Measurements from ENCODE around the gene CYP3A4.
"Not testable (repeated sequence)": the region's sequence is repeated elsewhere in the genome, so short reads cannot be mapped to it uniquely, and the experiment has no call there.

CYP3A4 gene

DNA sequence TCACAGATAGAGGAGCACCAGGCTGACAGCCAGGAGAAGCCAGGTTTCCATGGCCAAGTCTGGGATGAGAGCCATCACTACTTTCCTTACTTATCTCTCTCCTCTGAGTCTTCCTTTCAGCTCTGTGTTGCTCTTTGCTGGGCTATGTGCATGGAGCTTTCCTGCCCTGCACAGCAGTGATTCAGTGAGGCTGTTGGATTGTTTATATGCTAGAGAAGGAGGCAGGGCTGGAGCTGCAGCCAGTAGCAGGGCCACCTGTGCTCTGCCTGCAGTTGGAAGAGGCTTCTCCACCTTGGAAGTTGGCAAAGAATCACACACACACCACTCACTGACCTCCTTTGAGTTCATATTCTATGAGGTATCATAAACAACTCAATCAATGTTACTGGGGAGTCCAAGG lies at the start of gene CYP3A4:
CYP3A4 (minus strand) TSS at position 178 of the 400 bp plus-strand sequence; CDS start at position 75, 103 bp downstream.
- DNase-seq (ENCODE audit: low spot score), result no peak

DNA sequence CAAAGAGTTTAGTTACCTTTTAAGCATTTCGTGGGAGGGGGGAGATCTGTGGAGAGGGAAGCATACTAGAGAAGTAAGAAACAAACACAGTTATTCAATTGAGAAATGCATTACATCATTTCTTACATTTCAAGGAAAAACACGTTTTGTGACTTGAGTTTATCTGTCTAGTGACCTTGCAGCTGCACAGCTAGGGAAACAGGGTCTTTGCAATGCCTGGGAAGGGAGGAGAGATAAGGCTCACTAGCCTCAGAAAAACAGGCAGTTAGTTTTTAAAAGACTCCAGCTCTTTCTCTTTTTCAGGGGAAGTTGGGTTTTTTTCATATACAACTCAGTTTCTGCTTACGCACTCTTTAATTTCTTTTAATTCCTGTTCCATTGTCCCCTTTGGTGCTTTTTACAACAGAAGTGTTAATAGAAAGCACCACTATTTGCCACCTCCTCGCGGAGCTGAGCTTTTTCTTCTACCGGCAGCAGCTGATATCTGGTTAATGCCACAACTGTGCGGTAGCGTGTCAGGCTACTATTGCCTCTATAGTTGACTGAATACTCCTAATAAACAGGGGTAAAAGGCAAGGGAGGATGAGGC lies 49.4 kb upstream of the CYP3A4 start:
- no peak for DNase-seq (ENCODE audit: low spot score)

DNA sequence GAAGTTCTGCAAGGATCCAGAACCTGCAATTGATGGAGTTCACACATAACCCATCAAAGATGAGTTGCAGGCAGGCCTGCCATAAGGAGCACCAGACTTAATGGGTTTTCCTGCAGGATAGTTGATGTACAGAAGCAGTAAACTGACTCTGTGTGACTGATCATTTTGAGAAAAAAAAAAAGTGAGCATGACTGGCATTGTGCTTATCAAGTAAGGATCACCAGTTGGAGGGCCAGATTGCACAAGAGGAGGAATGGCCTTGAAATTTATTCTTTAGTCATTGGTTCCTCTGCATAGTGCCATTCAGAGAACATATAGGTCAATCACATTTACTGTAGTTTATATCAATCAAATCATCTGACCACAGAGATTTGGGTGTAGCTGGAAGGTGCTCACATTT lies 47.6 kb upstream of the CYP3A4 start:
- no peak for DNase-seq (ENCODE audit: low spot score)

DNA sequence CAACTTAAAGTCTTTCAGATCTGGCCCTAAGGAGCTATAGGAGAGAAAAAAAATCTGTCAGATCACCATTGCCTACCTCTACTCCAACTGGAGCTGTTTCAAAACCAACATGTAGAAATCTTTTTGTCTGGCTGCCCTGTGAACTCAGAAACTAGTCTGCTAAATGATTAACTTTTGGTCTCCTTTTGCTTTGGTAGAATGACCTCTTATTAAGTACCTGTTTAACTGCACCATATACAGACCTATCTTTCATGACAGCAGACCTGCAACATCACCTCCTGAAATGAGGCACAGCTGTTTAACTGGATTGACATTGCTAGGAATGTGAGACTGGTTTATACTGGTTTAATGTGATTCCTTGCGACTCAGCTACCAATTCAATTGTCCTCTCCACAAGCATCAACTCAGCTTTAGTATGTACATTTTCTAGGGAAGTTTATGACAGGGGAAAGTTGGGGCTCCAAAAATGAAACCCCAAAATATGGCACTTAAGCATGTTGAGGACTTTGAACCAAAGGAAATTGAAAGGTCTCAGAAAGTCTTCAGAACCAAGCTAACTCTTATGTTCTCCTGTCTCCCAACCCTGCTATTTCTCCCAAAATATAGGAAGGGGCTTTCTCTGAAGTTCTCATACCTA lies 45.7 kb upstream of the CYP3A4 start:
- no peak for DNase-seq (ENCODE audit: low spot score)

DNA sequence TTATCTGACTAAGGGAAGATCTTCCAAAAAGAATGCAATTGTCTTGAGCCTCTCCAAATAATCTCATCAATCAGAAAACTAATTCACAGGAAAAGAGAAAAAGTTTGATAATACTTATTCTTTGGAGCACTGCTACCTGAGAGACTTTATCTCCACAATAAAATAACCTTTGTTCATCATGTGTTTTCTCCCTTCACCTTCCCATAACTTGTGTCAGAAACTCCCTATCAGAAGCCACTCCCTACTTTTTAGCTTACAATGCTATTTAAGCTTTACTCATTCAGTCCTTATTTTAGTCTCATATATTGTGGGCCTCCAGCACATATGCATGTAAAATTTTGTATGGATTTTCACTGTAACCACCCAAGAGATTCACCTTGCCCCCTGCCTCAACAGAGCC lies 44.8 kb upstream of the CYP3A4 start:
- no peak for DNase-seq (ENCODE audit: low spot score)

DNA sequence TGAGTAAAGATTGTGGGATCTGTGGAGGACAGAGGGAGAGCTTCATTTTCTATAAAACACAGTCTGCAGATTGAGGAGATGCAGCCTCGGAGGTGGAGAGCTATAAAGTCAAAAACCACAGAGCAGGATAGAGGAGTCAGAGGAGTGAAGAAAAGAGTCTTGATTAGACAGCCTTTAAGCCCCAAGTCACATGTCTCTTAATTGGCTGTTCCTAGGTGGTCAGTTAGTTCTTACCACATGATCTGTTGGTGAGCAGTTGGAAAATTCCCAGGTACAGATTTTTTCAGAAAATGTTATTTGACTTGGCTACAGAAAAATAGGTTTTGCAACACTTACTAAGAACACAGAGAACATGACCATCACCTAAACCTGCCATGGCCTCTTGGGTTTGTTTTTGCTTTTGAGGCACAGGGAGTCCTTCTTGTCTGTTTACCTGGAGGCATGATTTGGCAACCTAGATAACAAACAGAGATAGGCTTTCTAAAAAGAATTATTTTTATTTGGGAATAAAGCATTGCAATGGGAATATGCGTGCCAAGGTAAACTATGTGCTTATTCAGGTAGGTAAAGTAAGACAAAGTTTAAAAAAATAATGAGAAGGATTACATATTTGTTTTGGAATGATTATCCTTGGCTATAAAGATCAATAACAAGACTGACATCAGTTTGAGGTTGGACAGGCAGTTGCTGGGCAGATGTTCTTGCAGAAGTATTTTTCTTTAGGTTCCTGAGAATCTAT lies 43.2 kb upstream of the CYP3A4 start:
- DNase-seq (ENCODE audit: low spot score), result no peak

DNA sequence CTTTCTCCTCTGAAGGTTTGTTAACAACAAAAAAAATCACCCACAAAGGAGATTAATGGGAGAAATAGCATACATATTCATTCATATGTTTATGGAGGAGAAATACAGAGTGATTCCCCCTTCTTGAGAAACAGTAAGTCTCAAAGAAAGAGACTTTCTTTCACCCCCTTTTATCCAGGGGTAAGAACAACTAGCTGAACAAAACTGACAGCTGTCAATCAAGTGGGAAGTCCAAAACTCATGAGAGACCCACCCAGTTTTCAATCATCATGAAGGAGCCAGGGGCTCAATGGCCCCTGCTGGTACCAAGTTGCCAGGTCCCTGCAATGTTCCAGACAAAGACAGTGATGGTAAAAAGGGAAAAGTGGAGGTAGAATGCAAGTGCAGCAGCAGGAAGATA lies 41.9 kb upstream of the CYP3A4 start:
- DNase-seq (ENCODE audit: low spot score), result no peak

DNA sequence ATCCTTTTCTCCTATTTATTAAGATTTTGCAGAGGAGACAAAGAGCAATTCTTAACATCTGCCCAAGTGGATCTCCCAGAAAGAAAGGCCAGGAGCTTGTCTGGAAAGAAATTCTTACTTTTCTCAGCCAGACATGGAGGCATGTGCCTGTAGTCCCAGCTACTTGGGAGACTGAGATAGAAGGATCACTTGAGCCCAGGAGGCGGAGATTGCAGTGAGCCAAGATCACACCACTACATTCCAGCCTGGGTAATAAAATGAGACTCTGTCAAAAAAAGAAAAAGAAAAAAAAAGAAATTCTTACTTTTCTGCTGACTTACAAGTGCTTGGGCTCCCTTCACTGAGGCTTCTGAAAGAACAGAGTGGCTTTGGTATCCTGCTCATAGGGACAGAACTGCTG lies 41.5 kb upstream of the CYP3A4 start:
- no peak for DNase-seq (ENCODE audit: low spot score)

DNA sequence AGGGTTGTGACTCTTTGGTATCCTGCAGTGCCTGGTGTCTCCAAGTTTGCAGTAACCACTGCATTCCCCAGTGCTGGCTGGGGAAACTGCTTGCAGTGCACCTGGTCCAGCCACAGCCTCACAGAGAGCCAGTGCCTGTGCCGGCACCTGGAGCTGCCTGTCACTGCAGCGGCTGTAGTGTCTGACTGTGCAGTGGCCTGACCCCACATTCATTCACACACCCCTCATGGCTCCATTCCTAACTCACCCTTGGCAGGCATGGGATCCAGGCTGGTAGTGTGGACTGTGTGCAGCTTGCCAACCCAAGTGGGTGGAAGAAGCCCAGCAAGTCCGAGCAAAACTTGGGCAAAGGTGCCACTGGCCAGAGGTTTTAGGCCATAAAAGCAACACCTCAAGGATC lies 40.1 kb upstream of the CYP3A4 start:
- DNase-seq (ENCODE audit: low spot score), result no peak

DNA sequence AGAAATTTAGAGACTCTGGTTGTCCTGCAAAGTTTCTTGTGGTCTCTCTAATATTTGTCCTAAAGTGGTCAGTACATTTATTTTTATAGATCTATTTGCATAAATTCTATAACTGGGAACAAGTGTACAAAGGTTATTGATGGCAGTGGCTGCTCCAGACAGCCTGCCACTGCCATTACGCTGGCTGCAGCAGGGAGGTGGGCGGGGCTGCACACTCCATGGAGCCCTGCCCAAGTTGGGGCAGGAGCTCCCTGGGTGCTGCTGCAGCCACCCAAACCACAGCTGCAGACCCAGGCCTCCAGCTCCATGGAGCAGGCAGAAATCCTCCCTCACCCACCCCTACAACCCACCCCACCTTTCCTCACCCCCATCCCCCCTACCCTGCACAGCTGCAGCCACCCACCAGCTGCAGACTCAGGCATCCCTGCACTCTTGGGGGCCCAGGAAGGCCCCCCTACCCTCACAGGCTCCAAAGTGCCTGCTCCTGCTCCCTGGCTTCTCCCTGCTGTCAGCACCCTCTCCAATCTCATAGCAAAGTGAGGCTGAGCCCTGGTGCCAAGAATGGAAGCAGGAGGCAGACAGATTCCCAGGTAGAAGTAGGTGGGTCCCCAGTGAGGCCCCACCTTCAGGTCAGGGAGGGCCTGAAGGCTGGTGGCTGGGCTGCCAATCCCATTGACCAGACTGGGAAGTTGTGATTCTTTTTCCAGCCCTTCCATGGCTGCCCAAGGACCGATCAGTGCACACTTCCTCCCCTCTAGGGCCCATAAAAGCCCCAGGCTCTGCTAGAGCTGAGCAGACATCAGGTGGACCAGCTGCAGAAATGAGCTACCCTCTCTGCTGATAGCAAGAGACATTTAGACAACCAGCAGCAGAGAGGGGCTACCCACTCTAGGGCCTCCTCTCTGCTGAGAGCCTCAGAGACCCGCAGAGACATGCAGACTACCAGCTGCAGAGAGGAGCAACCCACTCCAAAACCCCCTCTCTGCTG lies 39.0 kb upstream of the CYP3A4 start:
- no peak for DNase-seq (ENCODE audit: low spot score)

DNA sequence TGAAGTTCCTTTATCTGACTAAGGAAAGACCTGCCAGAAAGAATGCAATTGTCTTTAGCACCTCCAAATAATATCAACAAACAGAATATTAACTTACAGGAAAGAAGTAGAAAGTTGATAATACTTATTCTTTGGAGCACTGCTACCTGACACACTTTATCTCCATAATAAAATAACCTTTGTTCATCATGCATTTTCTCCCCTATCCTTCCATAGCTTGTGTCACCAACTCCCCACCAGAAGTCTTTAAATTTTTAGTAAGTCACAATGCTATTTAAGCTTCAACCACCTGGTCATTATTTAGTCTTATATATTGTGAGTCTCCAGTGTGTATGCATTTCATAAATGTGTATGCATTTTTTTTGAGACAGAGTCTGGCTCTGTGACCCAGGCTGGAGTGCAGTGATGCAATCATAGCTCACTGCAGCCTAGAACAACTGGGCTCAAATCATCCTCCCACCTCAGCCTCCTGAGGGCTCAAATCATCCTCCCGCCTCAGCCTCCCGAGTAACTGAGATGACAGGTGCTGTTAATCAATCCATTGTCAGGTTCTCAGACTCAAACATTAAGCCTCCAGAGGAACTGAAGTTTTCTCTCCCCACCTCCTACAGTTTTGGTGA lies 36.5 kb upstream of the CYP3A4 start:
- DNase-seq (ENCODE audit: low spot score), result no peak

DNA sequence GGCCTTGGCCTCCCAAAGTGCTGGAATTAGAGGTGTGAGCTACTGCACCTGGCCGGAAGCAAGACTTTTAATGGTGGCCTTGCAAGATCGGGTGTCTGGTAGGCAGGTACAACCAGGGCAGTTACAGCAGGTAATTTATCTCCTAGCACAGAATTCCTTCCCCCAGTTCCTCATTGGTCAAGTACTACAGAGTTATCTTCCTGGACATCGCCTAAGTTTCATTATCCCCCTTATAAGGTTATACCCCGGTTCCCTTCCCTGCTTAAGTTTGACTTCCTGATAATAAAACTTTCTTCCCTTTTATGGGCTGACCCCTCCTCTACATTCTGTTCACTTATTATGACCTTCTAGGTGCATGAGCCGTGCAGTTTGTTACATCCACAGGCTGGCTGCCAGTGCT lies 24.8 kb upstream of the CYP3A4 start:
- DNase-seq (ENCODE audit: low spot score), result no peak

DNA sequence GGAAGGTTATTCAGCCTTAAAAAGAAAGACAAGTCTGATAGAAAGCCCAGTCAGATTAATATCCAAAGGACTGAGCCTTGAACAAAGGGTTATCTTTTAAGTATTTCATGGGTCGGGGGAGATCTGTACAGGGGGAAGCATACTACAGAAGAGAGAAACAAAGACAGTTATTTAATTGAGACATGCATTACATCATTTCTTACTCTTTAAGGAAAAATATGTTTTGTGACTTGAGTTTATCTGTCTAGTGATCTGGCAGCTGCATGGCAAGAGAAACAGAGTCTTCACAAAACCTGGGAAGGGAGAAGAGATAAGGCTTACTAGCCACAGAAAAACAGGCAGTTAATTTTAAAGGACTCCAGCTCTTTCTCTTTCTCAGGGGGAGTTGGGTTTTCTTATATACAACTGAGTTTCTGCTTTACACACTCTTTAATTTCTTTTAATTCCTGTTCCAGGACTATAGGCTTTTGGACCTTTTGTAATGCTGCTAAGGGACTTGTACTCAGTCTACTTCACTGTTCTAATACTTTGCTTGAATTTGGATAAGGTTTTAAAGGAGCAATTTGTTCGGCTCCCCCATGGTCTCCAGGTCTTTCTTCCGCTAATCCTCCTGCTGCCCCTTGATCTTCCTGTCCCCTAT lies 23.0 kb upstream of the CYP3A4 start:
- no peak for DNase-seq (ENCODE audit: low spot score)

DNA sequence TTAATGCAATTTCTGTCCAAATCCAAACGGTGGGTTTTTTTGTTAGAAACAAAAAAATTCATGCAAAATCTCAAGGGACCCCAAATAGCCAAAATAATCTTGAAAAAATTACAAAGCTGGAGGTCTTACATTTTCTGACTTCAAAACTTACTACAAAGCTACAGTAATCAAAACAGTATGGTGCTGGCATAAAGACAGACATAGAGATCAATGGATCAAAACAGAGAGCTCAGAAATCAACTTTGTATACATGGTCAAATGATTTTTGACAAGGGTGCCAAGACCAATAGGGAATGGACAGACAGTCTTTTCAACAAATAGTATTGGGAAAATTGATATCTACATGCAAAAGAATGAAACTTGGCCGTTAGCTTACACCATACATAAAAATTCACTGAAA lies 21.7 kb upstream of the CYP3A4 start:
- DNase-seq (ENCODE audit: low spot score), result no peak

DNA sequence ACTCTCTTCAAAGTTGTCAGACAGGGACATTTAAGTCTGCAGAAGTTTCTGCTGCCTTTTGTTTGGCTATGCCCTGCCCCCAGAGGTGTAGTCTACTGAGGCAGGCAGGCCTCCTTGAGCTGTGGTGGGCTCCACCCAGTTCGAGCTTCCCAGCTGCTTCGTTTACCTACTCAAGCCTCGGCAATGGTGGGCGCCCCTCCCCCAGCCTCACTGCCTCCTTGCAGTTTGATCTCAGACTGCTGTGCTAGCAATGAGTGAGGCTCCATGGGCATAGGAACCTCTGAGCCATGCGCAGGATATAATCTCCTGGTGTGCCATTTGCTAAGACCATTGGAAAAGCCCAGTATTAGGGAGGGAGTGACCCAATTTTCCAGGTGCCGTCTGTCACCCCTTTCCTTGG lies 19.1 kb upstream of the CYP3A4 start:
- not testable (repeated sequence) for DNase-seq (ENCODE audit: low spot score)

DNA sequence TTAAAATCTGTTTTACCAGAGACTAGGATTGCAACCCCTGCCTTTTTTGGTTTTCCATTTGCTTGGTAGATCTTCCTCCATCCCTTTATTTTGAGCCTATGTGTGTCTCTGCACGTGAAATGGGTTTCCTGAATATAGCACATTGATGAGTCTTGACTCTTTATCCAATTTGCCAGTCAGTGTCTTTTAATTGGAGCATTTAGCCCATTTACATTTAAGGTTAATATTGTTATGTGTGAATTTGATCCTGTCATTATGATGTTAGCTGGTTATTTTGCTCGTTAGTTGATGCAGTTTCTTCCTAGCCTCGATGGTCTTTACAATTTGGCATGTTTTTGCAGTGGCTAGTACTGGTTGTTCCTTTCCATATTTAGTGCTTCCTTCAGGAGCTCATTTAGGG lies 17.4 kb upstream of the CYP3A4 start:
- DNase-seq (ENCODE audit: low spot score), result not testable (repeated sequence)

DNA sequence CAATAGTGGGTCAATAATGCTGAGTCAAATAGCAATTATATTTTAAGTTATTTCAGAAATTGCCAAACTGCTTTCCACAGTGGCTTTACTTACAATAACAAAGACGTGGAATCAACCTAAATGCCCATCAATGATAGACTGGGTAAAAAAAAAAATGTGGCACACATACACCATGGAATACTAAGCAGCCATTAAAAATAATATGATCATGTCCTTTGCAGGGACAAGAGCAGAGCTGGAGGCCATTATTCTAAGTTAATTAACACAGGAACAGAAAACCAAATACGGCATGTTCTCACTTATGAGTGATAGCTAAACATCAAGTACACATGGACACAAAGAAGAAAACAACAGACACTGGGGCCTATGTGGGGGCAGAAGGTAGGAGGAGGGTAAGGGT lies 15.0 kb upstream of the CYP3A4 start:
- no peak for DNase-seq (ENCODE audit: low spot score)

DNA sequence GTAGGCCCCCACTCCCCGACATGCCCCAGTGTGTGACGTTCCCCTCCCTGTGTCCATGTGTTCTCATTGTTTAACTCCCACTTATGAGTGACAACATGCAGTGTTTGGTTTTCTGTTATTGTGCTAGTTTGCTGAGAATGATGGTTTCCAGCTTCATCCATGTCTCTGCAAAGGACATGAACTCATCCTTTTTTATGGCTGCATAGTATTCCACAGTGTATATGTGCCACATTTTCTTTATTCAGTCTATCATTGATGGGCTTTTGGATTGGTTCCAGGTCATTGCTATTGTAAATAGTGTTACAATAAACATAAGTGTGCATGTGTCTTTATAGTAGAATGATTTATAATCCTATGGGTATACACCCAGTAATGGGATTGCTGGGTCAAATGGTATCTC lies 11.9 kb upstream of the CYP3A4 start:
- DNase-seq (ENCODE audit: low spot score), result not testable (repeated sequence)

DNA sequence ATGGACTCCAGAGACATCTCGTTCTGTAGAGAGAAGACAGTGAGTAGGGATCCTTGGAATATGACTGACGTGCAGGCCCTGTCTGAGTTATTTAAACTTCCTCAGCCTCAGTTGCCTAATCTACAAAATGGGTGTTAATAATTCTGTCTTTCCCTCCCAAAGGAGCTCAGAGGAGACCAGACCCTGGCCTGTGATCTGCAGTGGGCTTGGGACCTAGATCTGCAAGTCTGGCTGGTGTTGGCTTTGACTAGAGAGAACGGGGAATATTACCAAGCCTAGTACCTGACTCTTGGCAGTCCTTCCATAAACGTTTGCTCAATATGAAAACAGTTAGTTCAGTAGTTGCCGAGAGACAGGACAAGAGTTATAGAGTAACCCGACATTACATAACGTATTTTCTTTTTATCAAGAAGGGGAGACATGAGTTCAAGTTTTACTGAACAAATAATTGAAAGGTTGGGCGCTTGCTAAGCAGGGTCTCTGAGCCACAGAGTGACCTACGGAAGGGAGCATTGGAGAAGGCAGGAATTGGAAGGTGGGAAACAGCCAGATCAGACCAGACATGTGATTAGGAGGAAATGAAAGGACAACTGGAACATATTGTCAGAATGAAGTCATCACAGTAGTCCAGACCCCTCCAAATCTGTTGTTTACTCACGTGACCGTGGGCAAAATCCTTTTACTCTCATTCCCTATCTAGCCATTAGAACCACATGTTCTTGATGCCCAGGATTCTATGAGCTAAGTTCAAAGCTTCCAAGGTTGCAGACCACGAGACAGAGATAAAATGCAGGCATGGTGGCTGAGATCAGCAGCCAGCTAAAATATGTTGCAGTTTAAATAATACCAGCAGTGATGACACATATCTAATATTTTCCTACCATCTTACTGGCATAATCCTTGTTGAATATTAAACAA lies 10.9 kb upstream of the CYP3A4 start:
- DNase-seq (ENCODE audit: low spot score), result no peak

DNA sequence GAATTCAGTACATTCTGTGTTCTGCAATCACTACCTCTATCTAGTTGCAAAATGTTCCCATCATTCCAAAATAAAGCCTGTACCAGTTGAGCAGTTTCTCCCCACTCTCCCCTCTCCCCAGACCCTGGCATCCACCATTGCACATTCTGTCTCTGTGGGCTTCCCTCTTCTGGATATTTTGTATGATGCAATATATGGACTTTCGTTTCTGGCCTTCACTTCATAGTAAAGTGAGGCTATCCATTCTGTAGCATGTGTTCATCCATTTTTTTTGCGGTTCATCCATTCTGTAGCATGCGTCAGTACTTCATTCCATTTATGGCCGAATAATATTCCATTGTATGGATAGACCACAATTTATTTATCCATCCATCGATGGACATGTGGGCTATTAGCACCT lies 9.5 kb upstream of the CYP3A4 start:
- DNase-seq (ENCODE audit: low spot score), result no peak
